ENCODE measurements around the gene PRKD3.

The PRKD3 gene

DNA sequence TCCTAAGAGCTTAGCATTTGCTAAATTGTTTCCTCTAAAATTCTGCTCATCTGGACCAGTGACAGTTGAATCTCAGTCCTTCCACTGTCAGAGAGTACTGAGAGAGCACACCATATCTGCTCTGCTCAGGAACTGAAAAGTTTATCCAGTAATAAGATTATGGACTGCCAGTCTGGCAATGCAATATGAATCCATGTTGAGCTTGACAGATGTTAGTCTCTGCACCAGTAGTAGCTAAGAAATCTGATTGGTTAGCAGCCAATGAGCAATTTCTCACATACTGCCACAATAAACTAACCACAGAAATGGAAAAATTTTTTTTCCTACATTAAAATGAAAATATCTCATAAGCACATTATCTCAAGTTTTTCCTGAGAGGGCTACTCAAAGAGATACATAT, 2.3 kb downstream of the PRKD3 start:
- H3K27me3 ChIP-seq (ENCODE audit: control insufficient read depth, insufficient read depth, low read length): no peaks in the 10 kb centered on the region
- H3K4me3 ChIP-seq (ENCODE audit: low read length): no peak overlapping the region
- no peaks in the 10 kb centered on the region for H3K9me3 ChIP-seq (ENCODE audit: control insufficient read depth, low read length)
- peaks cover 5% of the 10 kb centered on the region for H3K4me1 ChIP-seq (ENCODE audit: control insufficient read depth, insufficient read depth, low read length)
- H3K36me3 ChIP-seq (ENCODE audit: control insufficient read depth, insufficient read depth, low read length): no peaks in the 10 kb centered on the region
- no peak overlapping the region for H3K9ac ChIP-seq (ENCODE audit: low read length)

DNA sequence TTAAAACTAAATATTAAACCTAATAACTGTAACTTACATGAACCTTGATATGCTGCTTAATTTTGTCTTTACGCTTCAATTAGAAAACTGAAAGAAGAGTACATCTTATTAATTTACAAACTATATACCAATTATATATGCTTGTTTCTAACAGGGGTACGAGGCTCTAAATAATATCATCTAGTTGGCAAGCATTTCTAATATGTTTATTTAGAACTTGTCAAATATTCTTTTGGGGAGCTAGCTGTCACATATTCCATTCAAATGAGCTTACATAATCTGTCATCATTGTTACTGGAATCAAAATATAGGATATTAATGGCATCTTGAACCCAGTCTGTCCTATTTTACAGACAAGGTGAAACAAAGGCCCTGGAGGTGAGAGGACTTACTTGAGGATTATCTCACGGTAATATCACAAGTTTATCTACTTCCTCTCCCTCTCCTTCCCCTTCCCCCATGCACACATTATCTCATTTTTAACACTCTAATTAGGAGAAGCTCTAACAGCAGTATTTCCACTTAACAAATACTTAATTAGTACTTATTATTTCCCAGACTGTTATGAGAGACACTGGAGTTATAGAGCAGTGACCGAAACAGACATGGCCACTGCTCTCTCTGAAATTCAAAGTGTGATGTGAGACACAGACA, 3.5 kb downstream of the PRKD3 start:
- no peak overlapping the region for H3K4me3 ChIP-seq (ENCODE audit: low read length)
- no peaks in the 10 kb centered on the region for H3K36me3 ChIP-seq (ENCODE audit: control insufficient read depth, insufficient read depth, low read length)
- H3K27me3 ChIP-seq (ENCODE audit: control insufficient read depth, insufficient read depth, low read length): no peaks in the 10 kb centered on the region
- no peaks in the 10 kb centered on the region for H3K9me3 ChIP-seq (ENCODE audit: control insufficient read depth, low read length)
- no peaks in the 10 kb centered on the region for H3K4me1 ChIP-seq (ENCODE audit: control insufficient read depth, insufficient read depth, low read length)
- no peak overlapping the region for H3K9ac ChIP-seq (ENCODE audit: low read length)

DNA sequence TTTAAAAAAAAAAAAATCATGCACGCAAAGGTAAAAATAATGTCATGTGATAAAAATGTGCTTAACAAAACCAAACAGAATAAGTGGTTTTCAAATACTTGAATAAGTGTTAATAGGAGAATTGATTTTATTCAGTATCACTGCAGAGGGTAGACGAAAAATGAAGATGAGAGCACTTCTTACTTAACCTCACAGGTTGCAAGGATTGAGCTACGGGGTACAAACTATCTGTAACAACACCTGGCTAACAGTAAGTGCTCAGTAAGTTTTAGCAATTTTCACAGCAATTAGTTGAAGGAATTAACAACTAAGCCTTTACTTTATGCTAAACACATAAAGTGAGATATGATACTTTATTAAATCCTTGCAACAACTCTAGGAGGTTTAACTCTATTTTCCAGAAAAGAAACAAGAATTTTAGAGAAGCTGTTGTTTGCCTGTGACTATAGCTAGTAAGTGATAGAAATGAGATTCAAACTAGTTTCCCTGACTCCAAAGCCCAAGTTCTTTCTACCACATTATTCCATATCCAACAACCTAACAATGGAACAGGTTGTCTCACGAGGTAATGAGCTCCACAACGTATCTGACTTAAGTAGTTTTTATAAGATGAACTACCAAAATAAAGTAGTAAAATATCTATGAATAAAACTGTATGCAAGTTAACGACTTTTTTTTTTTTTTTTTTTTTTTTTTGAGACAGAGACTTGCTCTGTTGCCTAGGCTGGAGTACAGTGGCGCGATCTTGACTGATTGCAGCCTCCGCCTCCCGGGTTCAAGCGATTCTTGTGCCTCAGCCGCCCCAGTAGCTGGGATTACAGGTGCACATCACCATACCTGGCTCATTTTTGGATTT, 4.7 kb downstream of the PRKD3 start:
- Histone ChIP-seq H3K27me3 (ENCODE audit: control insufficient read depth, insufficient read depth, low read length) (no peaks in the 10 kb centered on the region), H3K36me3 (ENCODE audit: control insufficient read depth, insufficient read depth, low read length) (no peaks in the 10 kb centered on the region), H3K9me3 (ENCODE audit: control insufficient read depth, low read length) (no peaks in the 10 kb centered on the region), H3K9ac (ENCODE audit: low read length) (no peak overlapping the region), H3K4me3 (ENCODE audit: low read length) (no peak overlapping the region), H3K4me1 (ENCODE audit: control insufficient read depth, insufficient read depth, low read length) (no peaks in the 10 kb centered on the region)

DNA sequence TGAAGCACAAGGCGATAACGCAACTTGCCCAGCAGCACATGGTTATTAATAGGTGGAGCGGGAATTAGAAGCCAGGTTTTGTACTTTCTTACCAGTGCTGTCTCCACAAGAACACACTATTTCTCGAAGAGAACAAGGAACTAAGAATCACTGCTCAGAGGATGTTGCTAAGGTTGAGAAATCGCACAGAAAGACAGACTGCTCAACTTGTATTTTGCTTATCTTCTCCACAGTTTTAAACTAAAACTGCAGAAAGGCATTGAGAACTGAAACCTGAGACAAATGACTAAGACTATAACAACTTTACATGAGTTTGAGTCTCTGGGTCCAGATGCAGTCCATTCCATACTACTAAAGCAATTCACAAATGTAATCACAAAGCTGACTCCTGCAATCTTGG, 6.2 kb downstream of the PRKD3 start:
- Histone ChIP-seq H3K4me1 (ENCODE audit: control insufficient read depth, insufficient read depth, low read length) (no peaks in the 10 kb centered on the region), H3K4me3 (ENCODE audit: low read length) (no peak overlapping the region), H3K36me3 (ENCODE audit: control insufficient read depth, insufficient read depth, low read length) (no peaks in the 10 kb centered on the region), H3K27me3 (ENCODE audit: control insufficient read depth, insufficient read depth, low read length) (no peaks in the 10 kb centered on the region), H3K9ac (ENCODE audit: low read length) (no peak overlapping the region), H3K9me3 (ENCODE audit: control insufficient read depth, low read length) (no peaks in the 10 kb centered on the region)

DNA sequence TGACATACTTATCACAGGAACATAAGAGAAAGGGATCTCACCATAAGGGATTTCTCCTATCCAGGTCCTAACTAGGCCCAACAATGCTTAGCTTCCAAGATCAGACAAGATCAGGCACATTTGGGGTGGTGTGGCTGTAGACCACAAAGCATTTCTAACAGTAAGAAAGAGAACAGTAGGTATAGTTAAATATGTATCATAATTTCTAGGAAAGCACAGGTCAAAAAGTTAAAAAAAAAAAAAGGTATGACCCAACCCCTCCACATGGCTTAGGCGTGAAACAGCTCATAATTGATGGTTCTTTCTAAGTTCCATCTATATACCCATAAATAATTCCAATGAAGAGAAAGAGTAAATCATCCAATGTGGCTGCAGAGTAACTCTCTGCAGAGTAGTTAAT, 6.9 kb downstream of the PRKD3 start:
- Histone ChIP-seq H3K27me3 (ENCODE audit: control insufficient read depth, insufficient read depth, low read length) (no peaks in the 10 kb centered on the region), H3K9me3 (ENCODE audit: control insufficient read depth, low read length) (no peaks in the 10 kb centered on the region), H3K4me1 (ENCODE audit: control insufficient read depth, insufficient read depth, low read length) (no peaks in the 10 kb centered on the region), H3K9ac (ENCODE audit: low read length) (no peak overlapping the region), H3K36me3 (ENCODE audit: control insufficient read depth, insufficient read depth, low read length) (no peaks in the 10 kb centered on the region), H3K4me3 (ENCODE audit: low read length) (no peak overlapping the region)

DNA sequence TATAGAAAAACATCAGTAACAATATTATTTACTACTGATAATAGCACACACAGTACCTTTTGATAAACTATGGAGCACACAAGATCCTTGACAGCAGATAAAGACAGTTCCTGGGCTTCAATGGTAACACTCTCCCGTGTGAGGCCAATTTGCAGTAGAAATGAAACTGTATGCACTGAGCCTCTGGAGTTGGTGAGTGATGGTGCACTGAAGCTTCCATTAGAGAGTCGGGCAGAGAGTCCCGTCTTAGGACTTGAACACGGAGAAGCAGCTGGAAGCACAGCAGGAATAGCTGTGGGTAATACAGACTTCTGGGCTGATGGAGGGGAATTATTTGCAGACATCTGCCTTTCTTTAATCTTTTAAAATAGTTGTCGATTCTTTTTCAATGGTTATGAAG, 8.5 kb downstream of the PRKD3 start:
- Histone ChIP-seq H3K36me3 (ENCODE audit: control insufficient read depth, insufficient read depth, low read length) (no peaks in the 10 kb centered on the region), H3K4me1 (ENCODE audit: control insufficient read depth, insufficient read depth, low read length) (peaks cover 5% of the 10 kb centered on the region), H3K27me3 (ENCODE audit: control insufficient read depth, insufficient read depth, low read length) (no peaks in the 10 kb centered on the region)

DNA sequence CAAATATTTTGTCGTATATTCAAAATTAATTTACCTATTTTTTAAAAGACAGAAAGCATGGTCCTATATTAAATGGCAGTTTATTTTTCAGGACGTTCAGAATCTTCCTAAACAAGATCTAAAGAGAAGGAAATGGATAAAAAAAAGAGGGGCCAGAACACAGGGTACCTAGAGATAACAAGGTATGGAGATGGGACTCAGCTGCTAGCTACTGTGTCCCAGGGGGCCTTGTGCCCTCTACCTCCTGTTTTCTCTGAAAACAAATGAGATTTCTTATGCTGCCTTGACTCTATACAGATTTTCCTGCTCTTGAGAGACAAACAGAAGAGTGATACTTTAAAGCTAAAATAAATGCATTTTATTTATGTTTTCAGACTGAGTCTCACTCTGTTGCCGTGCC, 9.3 kb downstream of the PRKD3 start:
- Histone ChIP-seq H3K4me1 (ENCODE audit: control insufficient read depth, insufficient read depth, low read length) (peaks cover 5% of the 10 kb centered on the region), H3K27me3 (ENCODE audit: control insufficient read depth, insufficient read depth, low read length) (no peaks in the 10 kb centered on the region)

More for the DNA sequence above, 8.5 kb downstream of the PRKD3 start:
- H3K4me3 ChIP-seq (ENCODE audit: low read length): no peak overlapping the region
- H3K9me3 ChIP-seq (ENCODE audit: control insufficient read depth, low read length): no peaks in the 10 kb centered on the region
- no peak overlapping the region for H3K9ac ChIP-seq (ENCODE audit: low read length)

DNA sequence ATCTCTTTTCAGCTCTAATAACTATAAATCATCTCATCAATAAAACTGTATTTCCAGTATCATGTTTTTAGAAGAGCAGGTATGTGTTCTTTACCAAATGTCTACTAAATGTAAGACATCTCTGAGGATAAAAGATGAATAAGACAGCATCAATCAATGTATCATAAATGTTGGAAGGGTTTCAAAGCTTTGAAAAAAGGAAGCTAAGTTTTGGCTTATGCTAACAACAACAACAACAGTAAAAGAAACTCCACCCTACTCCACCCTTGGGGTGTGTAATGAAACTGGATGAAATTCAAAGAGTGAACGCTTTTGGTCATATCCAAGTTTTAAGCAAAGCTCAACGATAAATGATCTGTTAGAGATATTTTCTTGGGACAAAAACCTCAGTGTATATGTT, 17.1 kb downstream of the PRKD3 start:
- no peaks in the 10 kb centered on the region for H3K36me3 ChIP-seq (ENCODE audit: control insufficient read depth, insufficient read depth, low read length)
- no peak overlapping the region for H3K4me3 ChIP-seq (ENCODE audit: low read length)
- no peak overlapping the region for H3K9ac ChIP-seq (ENCODE audit: low read length)
- H3K27me3 ChIP-seq (ENCODE audit: control insufficient read depth, insufficient read depth, low read length): no peaks in the 10 kb centered on the region
- H3K9me3 ChIP-seq (ENCODE audit: control insufficient read depth, low read length): no peaks in the 10 kb centered on the region
- peaks cover 37% of the 10 kb centered on the region for H3K4me1 ChIP-seq (ENCODE audit: control insufficient read depth, insufficient read depth, low read length)

More for the DNA sequence above, 9.3 kb downstream of the PRKD3 start:
- H3K9ac ChIP-seq (ENCODE audit: low read length): no peak overlapping the region
- H3K9me3 ChIP-seq (ENCODE audit: control insufficient read depth, low read length): no peaks in the 10 kb centered on the region
- no peaks in the 10 kb centered on the region for H3K36me3 ChIP-seq (ENCODE audit: control insufficient read depth, insufficient read depth, low read length)
- no peak overlapping the region for H3K4me3 ChIP-seq (ENCODE audit: low read length)

DNA sequence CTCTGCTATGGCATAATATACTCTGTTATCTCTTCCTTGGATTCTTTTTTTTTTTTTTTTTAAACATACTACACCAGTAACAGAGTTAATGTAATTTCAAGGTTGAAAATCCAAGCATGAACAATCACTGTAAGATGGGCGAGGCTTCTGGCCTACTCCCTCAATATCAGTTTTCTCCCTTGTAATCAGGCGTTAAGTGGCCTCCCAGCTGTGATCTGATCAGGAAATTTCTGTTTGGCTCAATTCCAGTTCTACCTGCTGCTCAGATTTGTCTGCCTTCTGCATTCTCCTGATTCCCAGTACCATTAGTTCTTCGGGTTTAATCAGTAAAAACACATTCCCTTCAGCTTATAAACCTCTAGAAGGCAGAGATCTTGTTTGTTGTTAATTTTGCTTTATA, 18.6 kb downstream of the PRKD3 start:
- Histone ChIP-seq H3K9me3 (ENCODE audit: control insufficient read depth, low read length) (no peaks in the 10 kb centered on the region), H3K27me3 (ENCODE audit: control insufficient read depth, insufficient read depth, low read length) (no peaks in the 10 kb centered on the region), H3K4me3 (ENCODE audit: low read length) (no peak overlapping the region), H3K4me1 (ENCODE audit: control insufficient read depth, insufficient read depth, low read length) (peaks cover 40% of the 10 kb centered on the region), H3K9ac (ENCODE audit: low read length) (no peak overlapping the region), H3K36me3 (ENCODE audit: control insufficient read depth, insufficient read depth, low read length) (no peaks in the 10 kb centered on the region)

DNA sequence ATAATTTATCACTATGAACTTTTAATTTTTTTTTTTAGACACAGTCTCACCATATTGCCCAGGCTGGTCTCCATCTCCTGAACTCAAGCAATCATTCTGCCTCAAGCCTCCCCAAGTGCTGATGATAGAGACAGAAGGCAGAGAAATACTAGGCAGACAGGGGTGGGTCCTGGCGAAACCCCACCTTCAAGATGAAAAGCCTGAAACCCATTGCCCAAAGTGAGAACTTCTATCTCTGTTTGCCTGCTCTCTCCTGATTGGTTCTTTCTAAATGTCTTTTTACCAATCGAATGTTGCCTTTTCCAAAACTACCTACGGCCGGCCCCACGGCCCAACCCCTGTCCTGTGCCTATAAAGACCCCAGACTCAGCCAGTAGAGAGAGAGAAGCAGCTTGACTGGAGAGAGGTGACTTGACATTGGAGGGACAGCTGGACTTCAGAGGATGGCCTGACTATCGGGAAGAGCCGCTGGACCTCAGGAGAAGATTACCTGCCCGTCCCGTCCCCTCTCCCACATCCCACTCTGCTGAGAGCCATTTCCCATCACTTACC, 21.9 kb downstream of the PRKD3 start:
- Histone ChIP-seq H3K27me3 (ENCODE audit: control insufficient read depth, insufficient read depth, low read length) (no peaks in the 10 kb centered on the region), H3K9me3 (ENCODE audit: control insufficient read depth, low read length) (no peaks in the 10 kb centered on the region), H3K36me3 (ENCODE audit: control insufficient read depth, insufficient read depth, low read length) (no peaks in the 10 kb centered on the region), H3K4me1 (ENCODE audit: control insufficient read depth, insufficient read depth, low read length) (peaks cover 44% of the 10 kb centered on the region), H3K9ac (ENCODE audit: low read length) (no peak overlapping the region), H3K4me3 (ENCODE audit: low read length) (no peak overlapping the region)

DNA sequence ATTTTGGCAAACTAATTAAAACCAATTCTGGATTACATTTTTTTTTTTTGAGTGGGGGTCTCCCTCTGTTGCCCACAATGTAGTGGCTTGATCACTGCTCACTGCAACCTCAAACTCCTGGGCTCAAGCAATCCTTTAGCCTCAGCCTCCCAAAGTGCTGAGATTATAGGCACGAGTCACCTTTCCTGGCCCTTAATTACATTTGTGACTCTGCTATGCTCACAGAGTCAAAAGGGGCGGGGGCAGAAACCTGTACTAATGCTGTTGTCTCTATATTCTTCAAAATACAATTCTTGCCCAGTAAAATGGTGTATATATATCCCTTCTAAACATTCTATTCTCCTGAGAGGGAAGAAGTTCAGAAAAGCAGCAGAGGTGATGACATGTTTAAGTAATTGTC, 23.2 kb downstream of the PRKD3 start:
- H3K36me3 ChIP-seq (ENCODE audit: control insufficient read depth, insufficient read depth, low read length): no peaks in the 10 kb centered on the region
- H3K4me1 ChIP-seq (ENCODE audit: control insufficient read depth, insufficient read depth, low read length): peaks cover 32% of the 10 kb centered on the region
- no peaks in the 10 kb centered on the region for H3K27me3 ChIP-seq (ENCODE audit: control insufficient read depth, insufficient read depth, low read length)
- H3K9ac ChIP-seq (ENCODE audit: low read length): no peak overlapping the region
- no peak overlapping the region for H3K4me3 ChIP-seq (ENCODE audit: low read length)
- H3K9me3 ChIP-seq (ENCODE audit: control insufficient read depth, low read length): no peaks in the 10 kb centered on the region

DNA sequence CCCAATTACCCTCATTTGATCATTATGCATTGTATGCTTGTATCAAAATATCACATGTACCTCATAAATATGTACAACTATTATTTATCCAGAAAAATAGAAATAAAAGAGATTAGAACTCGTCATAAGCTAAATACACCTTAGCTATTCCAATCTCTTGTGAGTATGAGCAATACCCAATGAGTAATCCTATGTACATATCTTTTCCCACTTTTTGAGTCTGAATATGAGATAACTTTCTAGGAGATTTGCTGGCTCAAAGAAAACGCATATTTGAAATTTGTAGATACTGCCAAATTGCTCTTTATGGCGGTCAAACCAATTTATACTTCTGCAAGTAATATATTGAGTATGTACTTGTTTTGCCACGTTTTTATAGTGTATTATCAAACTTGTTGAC, 24.1 kb downstream of the PRKD3 start:
- no peaks in the 10 kb centered on the region for H3K9me3 ChIP-seq (ENCODE audit: control insufficient read depth, low read length)
- peaks cover 24% of the 10 kb centered on the region for H3K4me1 ChIP-seq (ENCODE audit: control insufficient read depth, insufficient read depth, low read length)
- no peak overlapping the region for H3K4me3 ChIP-seq (ENCODE audit: low read length)
- H3K9ac ChIP-seq (ENCODE audit: low read length): no peak overlapping the region
- no peaks in the 10 kb centered on the region for H3K27me3 ChIP-seq (ENCODE audit: control insufficient read depth, insufficient read depth, low read length)
- no peaks in the 10 kb centered on the region for H3K36me3 ChIP-seq (ENCODE audit: control insufficient read depth, insufficient read depth, low read length)
